ENCODE results near the gene NUDT16.
A peak's percentile ranks its signal among the peaks of the same experiment; 100 is the strongest.
"Not testable (repeated sequence)": the region's sequence is repeated elsewhere in the genome, so short reads cannot be mapped to it uniquely, and the experiment has no call there.

NUDT16 gene

GRCh38 chr3:131361464-131362421 lies 19.8 kb upstream of the NUDT16 start:
- in situ Hi-C loops (cut with MboI; ENCODE audit: low pct_unique_long_range_greater_than_20kb, low sequenced_read_pairs, unreplicated experiment): no loop called here
- no peak for TF ChIP-seq CTCF (IDR thresholded peaks at IDR 0.05; ENCODE audit: extremely low read depth, insufficient read depth, missing control alignments)
- peak; percentile 60 for DNase-seq (ENCODE audit: low spot score)

GRCh38 chr3:131363275-131363674 lies 18.3 kb upstream of the NUDT16 start:
- TF ChIP-seq CTCF (IDR thresholded peaks at IDR 0.05; ENCODE audit: extremely low read depth, insufficient read depth, missing control alignments): no peak
- in situ Hi-C loops (cut with MboI; ENCODE audit: low pct_unique_long_range_greater_than_20kb, low sequenced_read_pairs, unreplicated experiment): no loop called here
- no peak for DNase-seq (ENCODE audit: low spot score)

GRCh38 chr3:131370935-131371687 lies 10.5 kb upstream of the NUDT16 start:
- DNase-seq (ENCODE audit: low spot score): no peak
- TF ChIP-seq CTCF (IDR thresholded peaks at IDR 0.05; ENCODE audit: extremely low read depth, insufficient read depth, missing control alignments): peak; percentile 2
- in situ Hi-C loops (cut with MboI; ENCODE audit: low pct_unique_long_range_greater_than_20kb, low sequenced_read_pairs, unreplicated experiment): no loop called here

- DNase-seq (ENCODE audit: low spot score): no peak
- no peak for TF ChIP-seq CTCF (IDR thresholded peaks at IDR 0.05; ENCODE audit: extremely low read depth, insufficient read depth, missing control alignments)
- in situ Hi-C loops (cut with MboI; ENCODE audit: low pct_unique_long_range_greater_than_20kb, low sequenced_read_pairs, unreplicated experiment): no loop called here
Measured at GRCh38 chr3:131371688-131372066, 9.9 kb upstream of the NUDT16 start.

GRCh38 chr3:131374741-131375140 lies 6.8 kb upstream of the NUDT16 start:
- in situ Hi-C loops (cut with MboI; ENCODE audit: low pct_unique_long_range_greater_than_20kb, low sequenced_read_pairs, unreplicated experiment): no loop called here
- TF ChIP-seq CTCF (IDR thresholded peaks at IDR 0.05; ENCODE audit: extremely low read depth, insufficient read depth, missing control alignments): no peak
- DNase-seq (ENCODE audit: low spot score): no peak

GRCh38 chr3:131380821-131381444 lies 641 bp upstream of the NUDT16 start:
- in situ Hi-C loops (cut with MboI; ENCODE audit: low pct_unique_long_range_greater_than_20kb, low sequenced_read_pairs, unreplicated experiment); DNase-seq (ENCODE audit: low spot score): not testable (repeated sequence)

Data from GM13977 (cell line).